ENCODE measurements around the gene FANCL.

DNA sequence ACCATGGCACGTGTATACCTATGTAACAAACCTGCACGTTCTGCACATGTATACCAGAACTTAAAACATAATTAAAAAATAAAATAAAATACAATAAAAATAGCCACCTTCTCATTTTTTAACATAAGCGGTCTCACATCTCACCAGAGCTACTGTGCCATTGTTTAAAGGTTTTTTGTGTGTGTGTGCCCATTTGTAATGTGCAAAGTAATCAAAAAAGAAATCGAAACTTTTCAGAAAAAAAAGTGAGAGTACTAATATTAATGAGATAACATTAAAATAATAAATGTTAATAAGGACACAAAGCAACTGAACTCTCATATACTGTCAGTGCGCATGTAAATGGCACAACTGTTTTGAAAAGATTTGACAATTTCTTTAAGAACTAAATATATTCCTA lies 60.5 kb downstream of the FANCL start:
- TF ChIP-seq BHLHE40 (IDR thresholded peaks at IDR 0.05; ENCODE audit: borderline replicate concordance) (no peak), FOXM1 (IDR thresholded peaks at IDR 0.05; ENCODE audit: borderline replicate concordance) (no peak), SP1 (IDR thresholded peaks at IDR 0.05) (no peak), SUZ12 (IDR thresholded peaks at IDR 0.05) (no peak), FOXA1 (IDR thresholded peaks at IDR 0.05) (no peak), HDGF (IDR thresholded peaks at IDR 0.05; ENCODE audit: borderline replicate concordance) (no peak), TARDBP (IDR thresholded peaks at IDR 0.05) (no peak)
